Activated T-cell treated with anti-CD3 and anti-CD28 coated beads for 48 hours (primary cell): ENCODE results near the gene LRRC2.

ENCODE experiments used
- DNase-seq: peaks from one replicate; pipeline ENCODE4 v3.0.0-alpha.2; 2020; ENCODE audit warnings: low read depth

The LRRC2 gene

GRCh38 chr3:46477756-46478155 is 88.3 kb downstream of the LRRC2 start:
- no peak for DNase-seq

DNA sequence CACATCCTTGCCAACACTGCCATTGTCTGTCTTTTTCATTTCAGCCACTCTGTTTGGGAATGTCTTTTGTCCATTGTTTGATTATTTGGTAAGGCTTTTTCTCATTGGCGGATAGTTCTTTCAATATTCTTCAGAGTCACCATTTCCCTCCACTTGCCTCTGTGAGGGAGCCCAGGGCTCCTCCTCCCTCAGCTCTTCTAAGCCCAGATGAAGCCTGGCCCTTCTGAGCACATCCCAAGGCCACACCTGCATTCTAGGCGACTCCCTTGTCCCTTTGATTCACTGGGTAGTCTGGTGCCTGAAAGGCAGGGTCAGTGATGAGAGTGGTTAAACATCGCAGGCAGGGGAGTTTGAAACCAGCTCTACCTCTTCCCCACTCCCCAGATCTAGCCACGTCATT is 89.0 kb downstream of the LRRC2 start:
- DNase-seq: no peak

GRCh38 chr3:46472736-46473135 is 93.4 kb downstream of the LRRC2 start:
- no peak for DNase-seq

- no peak for DNase-seq
Observed at GRCh38 chr3:46471371-46471914, 94.7 kb downstream of the LRRC2 start.

DNA sequence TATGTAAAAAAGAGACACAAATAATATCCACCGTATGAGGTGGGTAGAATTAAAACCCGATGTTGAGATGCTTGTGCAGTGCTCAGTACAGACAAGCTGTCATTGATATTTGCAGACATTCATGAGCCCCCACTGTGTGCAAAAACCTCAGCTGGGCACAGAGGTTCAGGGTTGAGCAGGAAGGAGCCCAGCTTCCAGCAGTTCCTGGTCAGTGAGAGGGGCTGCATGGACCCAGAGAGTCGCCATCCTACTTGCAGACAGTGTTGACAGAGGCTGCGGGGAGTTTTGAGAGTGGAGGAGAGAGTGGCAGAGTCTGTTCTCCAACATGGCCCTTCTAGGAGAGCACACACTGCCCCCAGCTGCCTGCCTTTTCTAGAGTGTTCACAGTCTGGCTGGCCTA is 95.3 kb downstream of the LRRC2 start:
- no peak for DNase-seq

DNA sequence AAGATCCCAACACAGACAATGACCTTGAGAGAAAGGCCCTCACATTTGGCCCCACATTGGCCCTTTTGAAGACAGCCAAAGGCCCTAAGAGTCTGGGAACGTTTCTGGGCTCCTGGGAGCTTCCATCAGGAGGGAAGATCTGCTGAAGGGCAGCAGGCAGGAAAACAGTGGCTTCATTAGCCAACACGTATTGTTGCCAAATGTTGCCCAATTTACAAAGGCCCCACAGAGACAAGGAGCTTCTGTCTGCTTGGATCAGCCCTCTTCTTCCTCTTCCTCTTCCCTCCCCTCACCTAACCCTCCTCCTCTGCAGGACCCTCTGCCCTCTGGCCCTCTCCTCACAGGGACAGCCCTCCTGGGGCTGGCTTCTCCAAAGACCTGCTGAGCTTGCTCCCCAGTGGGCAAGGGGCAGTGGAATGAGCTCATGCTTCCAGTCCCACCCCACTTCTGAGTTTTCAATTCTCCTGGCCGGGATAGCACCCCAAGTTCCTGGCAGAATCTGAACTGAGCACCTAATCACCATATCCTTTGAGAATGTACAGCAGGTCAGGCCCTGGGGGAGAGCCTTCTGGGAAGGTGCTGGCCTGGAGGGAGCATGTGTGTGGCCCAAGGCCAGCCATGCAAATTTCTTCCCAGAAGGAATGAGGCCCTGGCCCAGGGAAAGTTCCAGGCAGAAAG is 96.3 kb downstream of the LRRC2 start:
- DNase-seq: no peak

- no peak for DNase-seq
Observed at GRCh38 chr3:46468753-46469600, 97.1 kb downstream of the LRRC2 start.

GRCh38 chr3:46467562-46467961 is 98.5 kb downstream of the LRRC2 start:
- DNase-seq: no peak

GRCh38 chr3:46466871-46467403 is 99.2 kb downstream of the LRRC2 start:
- no peak for DNase-seq

DNA sequence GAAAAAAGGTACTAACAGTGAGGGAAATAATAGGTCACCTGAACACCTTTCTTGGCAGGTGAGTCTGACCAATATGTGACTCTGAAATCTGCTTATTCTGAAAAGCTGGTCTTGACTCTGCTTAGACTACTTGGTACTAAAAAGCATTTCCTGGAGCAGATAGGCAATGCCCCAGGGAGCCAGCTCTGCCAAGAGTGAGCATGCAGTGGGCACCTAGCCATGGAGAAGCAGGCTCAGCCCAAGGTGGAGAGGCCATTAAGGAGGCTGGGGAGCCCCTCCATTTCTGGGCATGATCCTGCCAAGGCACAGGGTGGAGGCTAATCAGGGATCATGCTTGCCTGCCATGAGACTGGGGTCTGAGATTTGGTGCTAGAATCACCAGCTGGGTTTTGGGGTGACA is 99.8 kb downstream of the LRRC2 start:
- DNase-seq: no peak
